HG03139 (cell line): ENCODE measurements around the gene C11orf86.
"Not testable (repeated sequence)": the region's sequence is repeated elsewhere in the genome, so short reads cannot be mapped to it uniquely, and the experiment has no call there.

Experiments used
- ATAC-seq: cut with Tn5 transposase; IDR thresholded peaks from one replicate; pipeline ENCODE4 v1.9.1; 2021; ENCODE audit not compliant: unreplicated experiment

The C11orf86 gene

GRCh38 chr11:66988741-66989140 is 13.6 kb downstream of the C11orf86 start:
- ATAC-seq = not testable (repeated sequence)

GRCh38 chr11:66989360-66989759 is 14.3 kb downstream of the C11orf86 start:
- not testable (repeated sequence) for ATAC-seq

GRCh38 chr11:66992041-66992440 is 16.9 kb downstream of the C11orf86 start:
- ATAC-seq = no peak

- ATAC-seq = no peak
Observed at GRCh38 chr11:66996609-66997273, 21.6 kb downstream of the C11orf86 start.

- no peak for ATAC-seq
Observed at GRCh38 chr11:66999555-66999954, 24.5 kb downstream of the C11orf86 start.

- no peak for ATAC-seq
Observed at GRCh38 chr11:67001332-67001731, 26.2 kb downstream of the C11orf86 start.

- no peak for ATAC-seq
Observed at GRCh38 chr11:67002297-67002913, 27.3 kb downstream of the C11orf86 start.

- ATAC-seq = no peak
Observed at GRCh38 chr11:67002921-67003411, 27.9 kb downstream of the C11orf86 start.

GRCh38 chr11:67005200-67005599 is 30.1 kb downstream of the C11orf86 start:
- ATAC-seq = not testable (repeated sequence)

- ATAC-seq = no peak
Observed at GRCh38 chr11:67006029-67006884, 31.2 kb downstream of the C11orf86 start.

- no peak for ATAC-seq
Observed at GRCh38 chr11:67007126-67007525, 32.0 kb downstream of the C11orf86 start.

- no peak for ATAC-seq
Observed at GRCh38 chr11:67010296-67010905, 35.3 kb downstream of the C11orf86 start.

- ATAC-seq = no peak
Observed at GRCh38 chr11:67013511-67014045, 38.5 kb downstream of the C11orf86 start.

GRCh38 chr11:67014343-67014742 is 39.2 kb downstream of the C11orf86 start:
- no peak for ATAC-seq

- ATAC-seq = no peak
Observed at GRCh38 chr11:67015048-67015447, 39.9 kb downstream of the C11orf86 start.

- no peak for ATAC-seq
Observed at GRCh38 chr11:67016550-67016949, 41.4 kb downstream of the C11orf86 start.

- no peak for ATAC-seq
Observed at GRCh38 chr11:67020949-67021348, 45.8 kb downstream of the C11orf86 start.

GRCh38 chr11:67022341-67022933 is 47.3 kb downstream of the C11orf86 start:
- ATAC-seq = no peak

- no peak for ATAC-seq
Observed at GRCh38 chr11:67022961-67023956, 48.2 kb downstream of the C11orf86 start, which contains the start of gene SYT12. Gene SYT12 (plus strand): TSS chr11:67023134. CDS start chr11:67030145, 7,011 bp downstream.
